ENCODE data around the gene AASDH. TPM values are rescaled to one million over a fixed set of nuclear protein-coding genes. Genes with fewer than 3 reads are reported as not detected.

The AASDH gene
- total and polyA plus RNA-seq, 8 donors = 2.8 to 58.0 (median 9.9) TPM

GRCh38 chr4:56342746-56343145 is 44.5 kb downstream of the AASDH start:
- WGBS, 5 donors = 51 to 68% (median 61%) methylated on average over 1 of the region's 1 CpG
- intact Hi-C loops (cut with DNase I; ENCODE audit: low total_unique reads) = no loop called here
- no peaks in the 10 kb centered on the region for H3K4me1 ChIP-seq

DNA sequence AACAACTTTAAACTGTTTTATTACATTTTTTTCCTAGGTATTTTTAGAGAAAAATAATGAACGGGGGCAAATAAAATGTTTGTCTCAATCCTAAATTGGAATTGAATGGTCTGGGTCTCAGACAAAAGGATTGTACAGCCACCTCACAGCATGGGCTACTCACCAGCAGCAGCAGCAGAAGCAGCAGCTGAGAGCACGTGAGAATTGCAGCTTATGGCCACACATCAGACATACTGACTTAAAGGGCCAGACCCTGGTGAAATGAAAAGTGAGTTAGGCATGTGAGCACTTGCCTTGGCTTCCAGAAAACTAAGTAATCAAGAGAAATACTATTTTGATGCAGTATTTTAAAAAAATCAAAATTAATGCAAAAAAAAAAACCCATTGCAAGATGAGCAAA is 56.6 kb downstream of the AASDH start:
- no peak overlapping the region for H3K27ac ChIP-seq
- intact Hi-C loops (cut with DNase I; ENCODE audit: low total_unique reads) = no loop called here
- H3K4me3 ChIP-seq = no peak overlapping the region
- TF ChIP-seq POLR2A (IDR thresholded peaks at IDR 0.05) (no peak), EP300 (IDR thresholded peaks at IDR 0.05) (no peak), CTCF (IDR thresholded peaks at IDR 0.05) (no peak), POLR2AphosphoS5 (IDR thresholded peaks at IDR 0.05) (no peak)
- H3K36me3 ChIP-seq = no peaks in the 10 kb centered on the region
- 52 to 67% (median 59%) methylated on average over 2 of the region's 2 CpGs for WGBS, 5 donors
- H3K27me3 ChIP-seq = no peaks in the 10 kb centered on the region
- peaks cover 0 to 6% (median 0%) of the 10 kb centered on the region in 4 donors for H3K9me3 ChIP-seq
- DNase-seq = no peak
- no peaks in the 10 kb centered on the region for H3K4me1 ChIP-seq

More at GRCh38 chr4:56342746-56343145, 44.5 kb downstream of the AASDH start:
- TF ChIP-seq POLR2AphosphoS5 (IDR thresholded peaks at IDR 0.05) (no peak), EP300 (IDR thresholded peaks at IDR 0.05) (no peak), CTCF (IDR thresholded peaks at IDR 0.05) (no peak), POLR2A (IDR thresholded peaks at IDR 0.05) (no peak)
- Histone ChIP-seq H3K4me3 (no peak overlapping the region), H3K27me3 (no peaks in the 10 kb centered on the region), H3K27ac (no peak overlapping the region), H3K36me3 (peaks cover under 1 to 27% (median 24%) of the 10 kb centered on the region in 4 donors), H3K9me3 (peaks cover 0 to under 1% (median 0%) of the 10 kb centered on the region in 4 donors)
- no peak for DNase-seq

DNA sequence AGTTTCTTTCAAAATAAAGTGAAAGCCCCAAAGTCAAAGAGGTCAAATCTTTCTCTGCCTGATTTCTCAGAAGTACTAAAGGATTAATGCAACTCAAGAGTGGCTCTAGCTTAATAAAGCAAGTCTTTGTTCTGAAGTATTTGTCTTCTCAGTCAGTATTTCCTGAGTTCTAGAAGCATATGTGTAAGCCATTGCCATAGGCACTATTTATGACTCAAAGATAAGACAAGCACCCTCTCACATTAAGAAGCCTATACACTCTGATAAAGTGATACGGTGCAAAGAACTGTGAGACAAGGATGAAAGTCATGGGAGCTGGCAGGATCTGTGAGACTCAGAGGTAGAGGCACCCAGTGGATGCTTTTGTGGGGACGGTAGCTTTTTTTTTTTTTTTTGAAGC is 60.9 kb downstream of the AASDH start:
- intact Hi-C loops (cut with DNase I; ENCODE audit: low total_unique reads) = no loop called here
- TF ChIP-seq POLR2A (IDR thresholded peaks at IDR 0.05) (no peak), EP300 (IDR thresholded peaks at IDR 0.05) (no peak), POLR2AphosphoS5 (IDR thresholded peaks at IDR 0.05) (no peak)
- 40 to 57% (median 45%) methylated on average over 2 of the region's 2 CpGs for WGBS, 5 donors

GRCh38 chr4:56324011-56324610 is 63.2 kb downstream of the AASDH start:
- no peaks in the 10 kb centered on the region for H3K27me3 ChIP-seq
- H3K4me3 ChIP-seq = no peak overlapping the region
- H3K4me1 ChIP-seq = no peaks in the 10 kb centered on the region
- DNase-seq = no peak
- TF ChIP-seq CTCF (IDR thresholded peaks at IDR 0.05) (no peak), POLR2A (IDR thresholded peaks at IDR 0.05) (no peak), POLR2AphosphoS5 (IDR thresholded peaks at IDR 0.05) (no peak), EP300 (IDR thresholded peaks at IDR 0.05) (no peak)
- WGBS, 5 donors = 67 to 78% (median 70%) methylated on average over 8 of the region's 8 CpGs
- intact Hi-C loops (cut with DNase I; ENCODE audit: low total_unique reads) = no loop called here
- H3K36me3 ChIP-seq = no peaks in the 10 kb centered on the region
- no peaks in the 10 kb centered on the region for H3K9me3 ChIP-seq
- H3K27ac ChIP-seq = no peak overlapping the region

More for the DNA sequence above, 60.9 kb downstream of the AASDH start:
- no peak overlapping the region for H3K4me3 ChIP-seq
- H3K36me3 ChIP-seq = no peaks in the 10 kb centered on the region
- H3K4me1 ChIP-seq = no peaks in the 10 kb centered on the region
- no peak for DNase-seq
- no peaks in the 10 kb centered on the region for H3K9me3 ChIP-seq
- no peak overlapping the region for H3K27ac ChIP-seq
- no peaks in the 10 kb centered on the region for H3K27me3 ChIP-seq

DNA sequence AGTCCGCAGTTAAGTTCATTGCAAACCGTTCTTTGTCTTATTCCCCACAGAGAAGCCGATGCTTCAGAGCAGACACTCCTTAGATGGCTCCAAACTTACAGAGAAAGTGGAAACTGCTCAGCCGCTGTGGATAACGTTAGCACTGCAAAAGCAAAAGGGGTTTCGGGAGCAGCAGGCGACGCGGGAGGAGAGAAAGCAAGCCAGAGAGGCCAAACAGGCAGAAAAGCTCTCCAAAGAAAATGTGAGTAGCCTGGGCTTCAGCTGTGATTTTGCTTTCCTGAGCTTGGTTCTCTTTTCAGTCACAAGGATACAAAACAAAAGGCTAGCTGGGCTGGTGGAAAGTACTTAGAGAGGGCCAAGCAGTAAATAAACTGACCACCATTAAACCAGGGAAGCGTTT is 64.0 kb downstream of the AASDH start:
- Histone ChIP-seq H3K27me3 (no peaks in the 10 kb centered on the region), H3K36me3 (no peaks in the 10 kb centered on the region), H3K9me3 (no peaks in the 10 kb centered on the region), H3K27ac (no peak overlapping the region), H3K4me1 (no peaks in the 10 kb centered on the region), H3K4me3 (no peak overlapping the region)
- TF ChIP-seq POLR2A (IDR thresholded peaks at IDR 0.05) = no peak
- 67 to 89% (median 73%) methylated on average over 10 of the region's 10 CpGs for WGBS, 5 donors
- DNase-seq = no peak
- intact Hi-C loops (cut with DNase I; ENCODE audit: low total_unique reads) = no loop called here

Data from stomach (tissue), 9 donors.